ENCODE results near the gene CEP170.

CEP170 gene

GRCh38 chr1:243254927-243255790, at the start of gene CEP170:
Gene CEP170, minus strand, starts transcription at chr1:243255281. Its CDS starts 30,001 bp downstream, at chr1:243225280.
- no peak for FAIRE-seq

- no peak for FAIRE-seq
These were observed 46.0 kb upstream of the CEP170 start for GRCh38 chr1:243301059-243301458.

GRCh38 chr1:243299069-243299468, 44.0 kb upstream of the CEP170 start:
- peak; percentile 49 for FAIRE-seq

GRCh38 chr1:243294723-243295121, 39.6 kb upstream of the CEP170 start:
- no peak for FAIRE-seq

- no peak for FAIRE-seq
These were observed 39.1 kb upstream of the CEP170 start for GRCh38 chr1:243293941-243294722.

GRCh38 chr1:243292117-243292516, 37.0 kb upstream of the CEP170 start:
- no peak for FAIRE-seq

GRCh38 chr1:243291292-243291691, 36.2 kb upstream of the CEP170 start:
- no peak for FAIRE-seq

- FAIRE-seq = no peak
These were observed 33.0 kb upstream of the CEP170 start for GRCh38 chr1:243288062-243288461.

- peak; percentile 94 for FAIRE-seq
These were observed 32.6 kb upstream of the CEP170 start for GRCh38 chr1:243287652-243288051.

- FAIRE-seq = no peak
These were observed 32.0 kb upstream of the CEP170 start for GRCh38 chr1:243287123-243287460.

GRCh38 chr1:243286409-243287122, 31.5 kb upstream of the CEP170 start:
- FAIRE-seq = no peak

GRCh38 chr1:243281672-243282071, 26.6 kb upstream of the CEP170 start:
- FAIRE-seq = no peak

- FAIRE-seq = no peak
These were observed 25.6 kb upstream of the CEP170 start for GRCh38 chr1:243280571-243281129.

- no peak for FAIRE-seq
These were observed 20.2 kb upstream of the CEP170 start for GRCh38 chr1:243275316-243275715.

- no peak for FAIRE-seq
These were observed 18.9 kb upstream of the CEP170 start for GRCh38 chr1:243273945-243274344.

GRCh38 chr1:243273506-243273905, 18.4 kb upstream of the CEP170 start:
- FAIRE-seq = no peak

GRCh38 chr1:243272401-243272800, 17.3 kb upstream of the CEP170 start:
- no peak for FAIRE-seq

GRCh38 chr1:243271996-243272395, 16.9 kb upstream of the CEP170 start:
- FAIRE-seq = no peak

- no peak for FAIRE-seq
These were observed 15.2 kb upstream of the CEP170 start for GRCh38 chr1:243270097-243270864.

GRCh38 chr1:243269461-243269801, 14.3 kb upstream of the CEP170 start:
- FAIRE-seq = no peak

- FAIRE-seq = no peak
These were observed 13.8 kb upstream of the CEP170 start for GRCh38 chr1:243268751-243269460.

All from islet of Langerhans (tissue), 1 donor.